Stimulated activated CD8-positive, alpha-beta memory T cell treated with anti-CD3 and anti-CD28 coated beads, Interleukin-7, amount 100 ng/mL, for 48 hours (primary cell): ENCODE measurements around the gene SMIM8.
"Not testable (repeated sequence)": the region's sequence is repeated elsewhere in the genome, so short reads cannot be mapped to it uniquely, and the experiment has no call there.

Experiments
- DNase-seq, 2 donors: peaks; one replicate each; pipeline ENCODE4 v3.0.0-alpha.2; 2020; ENCODE audit warnings: low read depth in 1 of 2; ENCODE audit errors: extremely low read depth in 1 of 2

The SMIM8 gene, protein sequence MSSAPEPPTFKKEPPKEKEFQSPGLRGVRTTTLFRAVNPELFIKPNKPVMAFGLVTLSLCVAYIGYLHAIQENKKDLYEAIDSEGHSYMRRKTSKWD

DNA sequence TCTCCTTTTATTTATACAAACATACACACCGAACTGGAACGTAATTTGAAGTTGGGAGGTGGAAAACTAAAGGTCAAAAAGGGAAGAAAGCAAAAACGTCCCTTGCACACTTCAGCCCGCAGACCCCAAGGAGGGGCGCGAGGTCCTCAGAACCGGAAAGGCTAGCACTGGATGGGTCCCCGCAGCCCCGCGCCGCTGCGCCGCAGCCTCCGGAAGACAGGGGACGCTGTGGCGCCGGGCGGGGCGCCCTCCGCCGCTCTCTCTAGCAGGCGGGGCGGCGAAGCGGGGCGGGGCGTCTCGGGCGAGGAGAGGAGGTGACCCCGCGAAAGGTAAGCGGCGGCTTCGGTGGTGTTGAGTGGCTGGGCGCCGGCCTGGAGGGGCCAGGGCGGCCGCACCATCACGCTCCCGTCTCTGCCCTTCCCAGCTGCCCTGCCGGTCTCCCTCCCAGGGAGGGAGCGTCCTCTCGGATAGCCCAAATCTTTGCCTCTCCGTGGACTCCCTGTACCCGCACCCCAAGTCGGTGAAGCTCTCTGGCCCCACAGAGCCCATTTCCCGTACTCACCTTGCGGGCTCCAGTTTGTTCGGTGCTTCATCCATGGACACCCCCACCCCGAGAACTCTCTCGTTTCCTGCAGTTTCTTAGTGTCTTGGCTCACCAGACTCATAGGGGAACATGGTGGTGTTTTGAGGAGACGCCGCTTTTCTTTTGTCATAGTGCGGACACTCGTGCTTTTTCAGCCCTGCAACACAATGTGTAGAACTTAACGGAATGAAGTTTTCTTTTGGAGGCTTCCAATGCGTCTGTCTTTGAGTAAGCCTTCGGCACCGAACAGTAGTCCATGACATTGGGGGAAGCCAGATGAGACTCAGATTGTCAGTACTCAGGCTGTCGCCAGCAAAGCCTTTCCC is at the start of gene SMIM8:
SMIM8 (plus strand) TSS at position 285 of the 909 bp plus-strand sequence. CDS start 14,444 bp downstream, outside the sequence.
- DNase-seq: peak; percentile 74 to 78

DNA sequence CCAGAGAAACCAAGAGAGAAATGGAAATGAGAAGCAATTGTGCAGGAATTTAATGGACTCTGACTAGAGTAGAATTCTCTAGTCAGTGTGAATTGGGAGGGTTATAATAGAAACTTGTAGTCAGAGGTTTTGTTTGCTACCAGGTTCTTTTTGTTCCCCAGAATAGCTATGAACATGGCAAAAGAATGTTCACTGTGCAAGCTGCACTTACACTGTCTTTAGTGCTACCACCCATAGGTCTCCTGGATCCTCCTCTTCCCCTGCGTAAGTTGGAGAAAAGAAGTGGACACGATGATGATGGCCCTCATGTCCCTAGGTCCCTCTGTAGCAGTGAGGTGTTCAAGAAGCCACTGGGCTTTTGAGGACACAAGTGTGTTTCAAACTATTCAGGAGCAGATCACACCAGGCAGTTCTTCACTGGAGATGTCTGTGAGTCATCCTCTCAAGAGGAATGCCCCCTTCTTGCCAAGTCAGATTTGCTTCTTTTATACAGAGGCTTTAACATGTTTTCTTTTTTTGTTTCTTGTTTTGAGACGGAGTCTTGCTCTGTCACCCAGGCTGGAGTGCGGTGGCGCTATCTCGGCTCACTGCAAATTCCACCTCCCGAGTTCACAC is 47.6 kb upstream of the SMIM8 start:
- DNase-seq: no peak

DNA sequence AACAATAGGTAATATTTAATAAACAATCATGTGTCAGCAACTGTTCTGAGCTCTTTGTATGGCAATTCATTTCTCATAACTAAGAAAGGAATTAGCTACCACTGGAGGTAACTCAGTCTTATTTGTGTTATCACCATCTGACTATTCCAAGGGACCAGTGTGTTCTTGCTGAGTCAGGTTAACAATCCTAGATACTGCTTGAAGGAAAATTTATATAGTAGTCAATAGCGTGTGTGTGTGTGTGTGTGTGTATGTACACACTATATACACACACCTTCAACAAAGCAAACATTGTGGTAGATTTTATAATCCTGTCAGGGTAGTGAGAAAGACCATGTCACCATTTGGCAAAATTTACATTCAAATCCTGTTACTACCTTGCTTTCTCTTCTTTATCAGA is 45.8 kb upstream of the SMIM8 start:
- no peak for DNase-seq

DNA sequence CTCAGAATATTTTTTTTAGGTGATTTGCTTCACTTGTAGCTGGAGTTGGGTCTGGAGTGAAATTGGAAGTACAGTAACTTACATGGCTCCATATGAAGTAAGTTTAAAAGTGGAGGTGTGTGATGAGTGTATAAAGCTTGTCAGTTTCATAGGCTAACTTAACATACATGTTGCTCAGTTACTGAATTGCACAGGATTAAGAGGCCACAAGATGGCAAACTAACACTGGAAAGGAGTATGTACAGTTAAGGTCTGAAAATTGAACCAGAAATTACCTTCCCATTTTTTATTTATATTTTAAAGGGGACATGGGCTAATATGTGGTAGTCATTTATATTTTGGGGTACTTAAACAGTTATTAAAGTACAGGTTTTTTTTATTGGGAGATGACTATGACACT is 45.3 kb upstream of the SMIM8 start:
- no peak for DNase-seq

DNA sequence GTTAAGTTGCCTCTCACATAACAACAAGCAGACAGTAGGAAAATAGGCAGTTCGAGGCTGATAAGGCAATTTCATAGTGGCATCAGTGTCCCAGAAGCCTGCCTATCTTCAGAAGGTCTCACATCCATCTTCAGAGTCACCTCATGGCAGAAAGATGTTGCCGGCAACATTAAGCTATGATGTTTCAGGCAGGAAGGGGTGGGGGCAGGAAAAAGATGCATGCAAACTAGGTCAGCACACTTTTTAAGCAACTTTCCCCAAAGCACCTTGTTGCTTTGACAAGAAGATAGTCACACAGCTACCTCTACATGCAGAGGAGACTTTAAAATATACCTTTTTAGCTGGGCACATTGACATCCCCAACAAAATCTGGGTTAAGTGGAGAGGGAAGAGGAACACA is 43.2 kb upstream of the SMIM8 start:
- no peak for DNase-seq

DNA sequence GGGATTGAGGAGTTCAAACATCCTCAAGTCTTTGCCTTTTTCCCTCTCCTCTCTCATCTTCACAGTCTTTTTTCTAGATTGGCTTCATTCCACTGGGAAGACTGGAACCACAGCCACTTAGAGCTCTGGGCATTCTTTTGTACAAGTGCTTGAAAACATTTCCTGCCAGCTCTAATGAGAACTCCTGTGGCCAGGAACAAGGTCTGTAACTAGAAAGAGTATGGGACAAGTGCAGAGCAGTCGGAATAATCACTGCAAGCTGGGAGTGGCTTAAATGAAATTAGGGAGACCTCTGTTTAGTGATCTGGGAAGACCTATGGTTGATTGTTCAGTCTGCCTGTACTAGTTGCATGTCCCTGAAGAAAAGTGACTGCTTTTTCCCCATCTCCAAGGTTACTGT is 41.0 kb upstream of the SMIM8 start:
- no peak for DNase-seq

DNA sequence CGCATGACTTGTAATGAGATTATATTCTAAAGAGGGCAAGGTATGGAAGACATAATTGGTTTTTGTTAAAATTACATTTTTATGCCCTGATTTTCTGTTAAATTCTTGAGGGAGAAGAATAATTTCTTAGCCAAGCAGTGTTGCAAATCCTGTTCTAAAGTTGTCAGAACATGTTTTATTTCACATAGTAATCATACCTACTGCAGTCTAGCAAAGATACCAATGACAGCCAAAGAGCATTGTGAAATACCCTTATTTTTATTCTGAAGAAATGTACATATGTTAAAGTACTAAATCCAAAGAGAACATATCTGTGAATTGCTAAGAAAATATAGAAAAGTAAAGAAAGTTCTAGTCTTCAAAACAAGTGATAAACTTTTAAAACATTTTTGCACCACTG is 39.6 kb upstream of the SMIM8 start:
- DNase-seq: no peak

DNA sequence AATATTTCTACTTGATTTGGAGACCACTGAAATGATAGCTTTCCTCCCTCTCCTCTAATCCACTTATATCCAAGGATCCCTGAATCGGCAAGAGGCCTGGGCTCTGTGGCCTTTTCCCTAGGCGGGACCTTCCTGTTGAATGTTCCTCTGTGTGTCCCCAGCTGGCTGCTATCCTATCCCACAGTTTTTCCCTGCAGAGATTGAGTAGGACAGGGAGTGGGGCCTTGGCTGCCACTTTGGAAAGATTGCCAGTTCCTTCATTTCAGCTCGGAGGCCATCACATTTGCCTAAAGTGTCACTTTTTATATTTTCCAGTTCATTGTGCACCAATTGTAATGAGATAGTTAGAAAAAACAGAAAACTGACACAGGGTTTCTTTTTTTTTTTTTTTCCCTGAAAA is 38.9 kb upstream of the SMIM8 start:
- no peak for DNase-seq

DNA sequence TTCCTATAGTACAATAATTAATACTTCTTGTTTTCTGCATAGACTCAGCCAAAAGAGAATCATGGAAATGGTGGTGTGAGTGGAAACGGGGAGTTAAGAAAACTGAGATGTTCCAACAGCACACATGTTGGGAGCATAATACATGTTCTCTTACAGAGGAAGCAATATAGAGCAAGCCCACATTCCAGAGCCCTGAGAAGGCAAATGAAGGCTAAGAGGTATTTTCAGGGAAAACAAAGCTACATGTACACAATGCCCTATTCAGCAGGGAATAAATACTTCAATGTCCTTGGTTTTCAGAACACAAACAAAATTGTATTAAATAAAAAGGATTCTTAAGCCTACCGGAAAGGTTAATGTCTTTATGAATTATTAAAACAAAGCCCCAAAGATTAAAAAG is 35.1 kb upstream of the SMIM8 start:
- no peak for DNase-seq

DNA sequence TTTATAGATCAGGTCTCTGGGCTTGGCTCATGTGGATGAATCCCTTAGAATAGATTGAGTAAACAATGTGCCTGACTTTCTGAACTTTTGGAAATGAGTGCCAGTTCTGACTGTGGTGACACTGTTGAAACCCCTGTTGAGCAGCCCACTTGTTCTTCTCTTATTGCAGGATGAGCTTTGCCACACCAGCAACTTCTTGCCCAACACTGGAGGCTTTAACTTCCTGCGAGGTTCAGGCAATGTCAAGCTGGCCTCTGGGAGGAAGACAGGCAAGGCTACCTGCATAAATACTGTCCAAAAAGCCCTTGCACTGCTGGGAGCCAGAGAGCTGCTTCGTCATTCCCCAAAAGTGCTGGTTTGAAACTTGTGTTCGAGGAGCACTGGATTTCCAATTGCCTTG is 32.8 kb upstream of the SMIM8 start:
- no peak for DNase-seq

DNA sequence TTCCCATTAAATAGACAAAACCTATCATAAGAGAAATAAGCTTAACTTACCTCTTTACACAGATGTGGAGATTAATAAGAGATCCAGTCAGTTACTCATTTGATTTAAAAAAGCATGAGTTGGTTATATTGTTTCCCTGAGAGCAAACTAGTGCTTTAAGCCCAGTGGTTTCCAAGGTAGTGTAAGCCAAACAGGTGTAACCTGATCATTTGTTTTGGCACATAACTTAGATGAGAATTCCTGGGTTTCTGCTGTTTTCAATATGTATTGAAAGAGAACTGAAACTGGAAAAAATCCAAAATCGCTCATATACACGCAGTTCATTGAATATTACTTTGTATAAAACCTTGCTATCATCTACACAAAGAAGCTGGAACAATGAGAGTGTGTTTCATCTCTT is 30.5 kb upstream of the SMIM8 start:
- DNase-seq: no peak

DNA sequence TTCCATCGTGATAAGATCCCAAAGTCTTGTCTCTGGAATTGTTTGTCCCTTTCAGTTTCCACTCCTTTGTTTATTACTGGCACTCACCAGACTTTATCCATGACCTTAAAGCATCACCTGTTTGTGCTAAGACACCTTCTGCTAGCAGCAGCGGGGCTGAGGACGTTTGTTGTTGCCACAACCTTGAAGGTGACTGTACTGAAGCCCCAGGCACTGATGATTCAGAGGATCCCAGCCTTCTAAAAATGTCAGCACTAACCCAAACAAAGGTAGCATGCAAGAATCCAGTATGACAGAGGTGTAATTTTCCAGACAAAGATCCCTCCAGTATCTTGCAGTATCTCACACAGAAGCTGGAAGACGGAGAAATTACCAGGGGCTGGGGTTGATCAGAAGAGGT is 28.9 kb upstream of the SMIM8 start:
- no peak for DNase-seq

DNA sequence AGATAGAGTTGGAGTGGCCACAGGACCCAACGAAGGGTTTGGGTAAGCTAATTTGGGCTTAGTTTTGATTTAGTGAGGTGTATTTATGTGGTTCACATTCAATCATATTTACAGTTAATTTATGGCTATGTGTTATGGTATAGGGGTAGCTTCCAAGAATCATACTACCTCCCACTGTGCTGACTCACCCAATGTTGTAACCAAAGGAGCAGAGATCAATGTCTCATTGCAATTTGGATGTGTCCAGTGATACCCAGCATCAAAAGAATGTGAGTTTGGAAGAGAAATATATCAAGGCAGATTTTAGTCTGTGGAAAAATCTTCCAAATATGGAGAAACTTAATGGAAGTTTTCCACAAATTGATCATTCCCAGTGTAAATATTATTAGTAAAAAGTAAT is 25.3 kb upstream of the SMIM8 start:
- no peak for DNase-seq

DNA sequence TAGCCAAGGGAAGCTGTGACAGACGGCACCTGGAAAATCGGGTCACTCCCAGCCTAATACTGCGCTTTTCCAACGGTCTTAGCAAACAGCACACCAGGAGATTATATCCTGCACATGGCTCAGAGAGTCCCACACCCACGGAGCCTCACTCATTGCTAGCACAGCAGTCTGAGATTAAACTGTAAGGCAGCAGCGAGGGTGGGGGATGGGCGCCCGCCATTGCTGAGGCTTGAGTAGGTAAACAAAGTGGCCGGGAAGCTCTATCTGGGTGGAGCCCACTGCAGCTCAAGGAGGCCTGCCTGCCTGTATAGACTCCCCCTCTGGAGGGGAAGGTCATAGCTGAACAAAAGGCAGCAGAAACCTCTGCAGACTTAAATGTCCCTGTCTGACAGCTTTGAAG is 21.1 kb upstream of the SMIM8 start:
- DNase-seq: not testable (repeated sequence)

DNA sequence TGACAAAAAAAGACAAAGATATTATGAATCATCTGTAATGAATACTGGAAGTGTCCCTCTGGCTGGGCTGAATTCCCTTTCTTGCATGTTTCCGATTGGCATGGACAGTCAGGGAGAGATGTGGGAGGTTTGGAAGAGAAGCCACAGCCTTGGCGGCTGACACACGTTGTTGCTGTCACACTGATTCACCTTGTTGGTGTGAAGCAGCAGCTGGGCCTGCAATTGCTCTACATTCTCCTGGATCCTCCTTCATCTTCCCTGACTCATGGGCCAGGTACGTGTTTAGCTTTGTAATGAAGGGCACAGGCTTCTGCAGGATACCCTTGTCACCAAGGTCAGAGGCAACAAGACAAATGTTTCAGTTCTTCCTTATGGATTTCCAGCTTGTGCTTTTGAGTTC is 13.4 kb upstream of the SMIM8 start:
- DNase-seq: no peak

DNA sequence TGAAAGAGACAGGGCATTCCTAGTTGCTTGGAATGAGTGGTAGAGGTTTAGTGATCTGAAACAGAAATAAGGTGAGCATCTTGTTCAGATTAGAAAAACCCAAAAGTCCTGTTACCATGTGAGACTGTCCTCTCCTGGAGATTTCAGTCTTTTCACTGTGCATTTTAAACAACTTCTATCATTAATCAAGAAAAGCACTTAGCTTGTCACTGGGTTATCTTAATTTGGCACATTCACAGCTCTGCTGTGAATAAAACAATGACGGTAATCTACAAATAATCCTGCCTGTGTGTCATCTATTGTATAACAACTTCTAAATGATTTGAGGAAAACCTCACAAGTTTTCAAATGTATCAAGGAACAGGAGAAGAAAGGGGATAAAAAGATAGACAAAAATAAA is 9.5 kb upstream of the SMIM8 start:
- no peak for DNase-seq

DNA sequence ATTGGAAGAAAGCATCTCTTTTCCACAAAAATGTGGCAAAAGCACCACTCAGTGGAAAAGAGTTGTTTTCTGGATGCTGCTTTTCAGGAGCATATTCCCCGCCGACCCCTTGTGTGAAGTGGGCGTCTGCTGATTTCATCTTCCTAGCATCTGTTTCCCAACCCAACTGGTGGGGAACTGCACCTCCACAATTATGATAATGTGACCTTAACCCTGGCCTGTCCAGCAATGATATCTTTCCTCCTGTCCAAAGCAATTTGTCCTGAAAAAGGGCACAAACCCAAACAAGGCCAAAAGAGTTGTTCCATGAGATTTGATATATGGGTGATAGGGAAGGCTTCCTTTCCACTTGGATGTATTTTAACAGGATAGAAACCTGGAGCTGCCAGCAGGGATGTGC is 7.3 kb upstream of the SMIM8 start:
- DNase-seq: no peak

DNA sequence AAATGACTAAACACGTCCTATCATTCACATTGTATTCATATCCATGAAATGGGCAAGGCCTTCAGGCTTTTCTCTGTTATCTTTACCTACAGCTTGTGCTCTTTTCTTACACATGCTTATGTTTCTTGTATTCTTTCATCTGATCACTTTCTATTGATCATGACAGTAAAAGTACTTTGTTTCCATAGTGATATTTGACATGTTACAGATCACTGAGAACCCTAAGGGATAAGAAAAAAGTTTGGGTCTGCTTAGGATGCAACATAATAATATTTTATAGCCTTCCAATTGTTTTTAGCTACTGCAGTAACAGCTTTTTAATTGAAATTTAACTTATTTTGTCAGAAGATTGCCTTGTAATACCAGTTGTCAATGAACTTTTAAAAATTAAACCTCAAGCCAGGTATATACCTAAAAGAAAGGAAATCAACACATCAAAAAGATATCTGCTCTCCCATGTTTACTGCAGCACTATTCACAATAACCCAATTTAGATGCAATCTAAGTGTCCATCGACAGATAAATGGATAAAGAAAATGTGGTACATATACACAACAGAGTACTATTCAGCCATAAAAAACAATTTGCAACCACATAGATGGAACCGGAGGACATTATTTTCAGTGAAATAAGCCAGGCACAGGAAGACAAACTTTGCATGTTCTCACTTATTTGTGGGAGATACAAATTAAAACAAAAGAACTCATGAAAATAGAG is 3.0 kb upstream of the SMIM8 start:
- no peak for DNase-seq

DNA sequence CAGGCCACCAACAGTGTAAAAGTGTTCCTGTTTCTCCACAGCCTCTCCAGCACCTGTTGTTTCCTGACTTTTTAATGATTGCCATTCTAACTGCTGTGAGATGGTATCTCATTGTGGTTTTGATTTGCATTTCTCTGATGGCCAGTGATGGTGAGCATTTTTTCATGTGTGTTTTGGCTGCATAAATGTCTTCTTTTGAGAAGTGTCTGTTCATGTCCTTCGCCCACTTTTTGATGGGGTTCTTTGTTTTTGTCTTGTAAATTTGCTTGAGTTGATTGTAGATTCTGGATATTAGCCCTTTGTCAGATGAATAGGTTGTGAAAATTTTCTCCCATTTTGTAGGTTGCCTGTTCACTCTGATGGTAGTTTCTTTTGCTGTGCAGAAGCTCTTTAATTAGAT is 1.5 kb downstream of the SMIM8 start:
- DNase-seq: not testable (repeated sequence)

DNA sequence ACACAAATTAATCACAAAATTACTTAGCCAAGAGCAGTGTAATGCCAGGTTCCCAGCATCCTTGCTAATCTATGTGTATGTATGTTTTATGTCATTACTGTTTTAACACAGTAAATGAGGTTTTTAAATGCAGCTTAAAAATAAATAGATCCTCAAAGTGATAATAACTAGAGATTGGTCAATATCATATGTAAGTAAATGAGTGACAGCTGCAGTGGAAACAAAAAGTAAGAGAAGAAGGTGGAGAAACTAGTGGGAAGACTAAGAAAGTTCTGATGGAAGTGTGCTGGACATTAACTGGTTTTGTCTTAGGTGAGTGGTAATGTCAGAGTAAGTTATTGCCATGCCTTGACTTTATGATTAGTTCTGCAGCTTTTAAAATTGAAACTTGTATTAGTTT is 8.6 kb downstream of the SMIM8 start:
- DNase-seq: no peak

DNA sequence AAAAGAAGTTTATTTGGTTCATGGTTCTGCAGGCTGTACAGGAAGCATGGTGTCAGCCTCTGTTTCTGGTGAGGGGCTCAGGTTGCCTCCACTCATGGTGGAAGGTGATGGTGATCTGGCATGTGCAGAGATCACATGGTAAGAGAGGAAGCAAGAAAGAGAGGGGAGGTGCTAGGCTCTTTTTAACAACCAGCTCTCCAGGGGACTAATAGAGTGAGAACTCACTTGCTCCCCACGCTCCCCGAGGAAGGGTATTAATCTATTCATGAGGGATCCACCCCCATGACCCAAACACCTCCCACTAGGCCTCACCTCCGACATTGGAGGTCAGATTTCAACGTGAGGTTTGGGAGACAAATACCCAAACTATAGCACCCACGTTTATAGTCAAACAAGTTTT is 10.6 kb downstream of the SMIM8 start:
- no peak for DNase-seq
